Measurements from ENCODE around the gene KYNU.
"Not testable (repeated sequence)": the region's sequence is repeated elsewhere in the genome, so short reads cannot be mapped to it uniquely, and the experiment has no call there.

The KYNU gene

DNA sequence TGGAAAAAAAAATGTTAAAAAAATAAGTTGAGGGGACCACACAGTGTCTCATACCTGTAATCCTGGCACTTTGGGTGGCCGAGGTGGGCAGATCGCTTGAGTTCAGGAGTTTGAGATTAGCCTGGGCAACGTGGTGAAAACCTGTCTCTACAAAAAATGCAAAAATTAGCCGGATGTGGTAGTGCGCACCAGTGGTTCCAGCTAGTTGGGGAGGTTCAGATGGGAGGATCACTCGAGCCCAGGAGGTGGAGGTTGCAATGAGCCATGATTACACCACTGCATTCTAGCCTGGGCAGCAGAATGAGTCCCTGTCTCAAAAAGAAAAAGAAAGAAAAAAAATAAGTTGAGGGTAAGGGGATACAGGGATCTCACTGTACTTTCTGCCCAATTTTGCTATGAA lies 6.1 kb upstream of the KYNU start:
- no peak for DNase-seq (ENCODE audit: low read depth)

DNA sequence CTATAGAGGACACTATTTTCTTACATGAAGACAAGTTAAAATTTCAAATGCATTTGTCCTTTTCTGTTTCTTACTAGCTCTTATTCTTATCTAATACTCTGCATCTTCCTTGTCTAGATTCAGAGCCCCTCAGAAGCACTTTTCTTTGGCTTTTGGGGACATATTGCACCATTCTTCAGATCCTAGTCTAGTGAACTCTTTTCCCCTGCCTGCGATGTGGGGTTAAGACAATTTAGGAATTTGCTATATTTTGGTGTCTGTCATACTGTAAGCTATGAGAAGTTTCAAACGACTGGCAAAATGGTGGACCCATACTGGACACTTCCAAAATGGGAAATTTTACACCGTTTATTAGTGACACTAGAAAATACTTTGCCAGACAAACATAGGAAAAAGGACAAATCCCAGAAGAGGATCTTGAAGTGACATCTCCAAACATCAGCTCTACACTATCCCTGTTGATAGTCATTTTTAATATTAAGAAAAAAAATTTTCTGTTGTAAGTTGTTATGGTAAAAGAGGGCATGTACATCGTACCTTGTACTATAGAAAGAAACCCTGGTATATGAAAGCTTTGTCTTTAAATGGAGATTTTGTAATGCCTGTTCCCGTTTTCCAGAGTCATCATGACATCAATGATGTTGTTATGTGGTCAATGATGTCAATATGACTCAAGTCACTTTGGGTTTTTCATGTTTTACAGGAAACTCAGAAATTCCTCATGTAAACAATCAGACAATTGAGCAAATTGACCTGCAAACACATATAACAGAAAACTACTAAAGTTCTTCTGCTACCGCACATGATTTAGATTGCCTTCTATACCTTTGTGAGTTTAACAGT lies 4.4 kb upstream of the KYNU start:
- DNase-seq (ENCODE audit: low read depth): no peak

DNA sequence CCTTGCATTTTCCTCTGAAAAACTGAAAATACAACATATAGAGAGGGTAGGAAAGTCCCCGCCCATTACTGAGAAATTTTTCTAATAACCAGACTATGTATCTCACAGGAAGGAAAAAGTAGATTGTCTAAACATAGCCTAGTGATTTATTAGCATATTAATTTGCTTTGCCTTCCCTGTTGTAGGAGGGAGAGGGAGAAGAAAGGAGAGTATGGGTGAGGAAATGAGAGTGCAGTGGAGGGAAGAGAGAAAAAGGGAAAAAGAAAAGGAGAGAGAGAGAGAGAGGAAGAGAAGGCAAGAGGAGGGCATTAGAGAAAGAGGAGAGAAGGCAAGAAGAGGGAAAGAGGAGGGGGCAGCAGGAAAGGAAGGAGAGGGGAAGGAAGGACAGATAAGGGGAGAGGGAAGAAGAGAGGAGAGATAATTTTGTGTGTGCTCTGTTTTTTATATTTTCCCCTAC lies 3.6 kb upstream of the KYNU start:
- no peak for DNase-seq (ENCODE audit: low read depth)

DNA sequence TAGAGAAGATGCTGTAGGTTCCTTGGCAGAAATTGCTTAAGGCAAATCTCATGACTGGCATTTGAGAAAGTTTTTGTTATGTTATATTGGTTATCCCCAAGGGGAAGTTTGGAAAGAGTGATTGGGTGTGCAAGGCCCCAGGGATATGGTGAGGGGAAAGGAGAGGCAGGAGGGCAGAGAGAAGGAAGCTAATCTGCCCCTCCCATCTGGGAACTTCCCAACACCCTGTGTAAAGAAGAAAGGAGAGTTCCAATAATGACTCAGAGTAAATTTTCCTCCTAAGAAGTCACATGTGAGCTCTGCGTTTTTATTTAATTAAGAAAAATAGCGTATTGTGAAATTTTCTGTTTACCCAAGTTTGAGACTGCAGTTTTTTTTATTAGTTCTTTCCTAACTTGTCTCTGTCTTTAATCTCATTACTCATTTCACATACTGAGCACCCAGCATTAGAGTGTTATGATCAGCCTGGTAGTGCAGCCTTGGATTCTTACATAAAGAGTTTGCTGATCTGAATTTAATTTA lies 3.1 kb upstream of the KYNU start:
- DNase-seq (ENCODE audit: low read depth): no peak

DNA sequence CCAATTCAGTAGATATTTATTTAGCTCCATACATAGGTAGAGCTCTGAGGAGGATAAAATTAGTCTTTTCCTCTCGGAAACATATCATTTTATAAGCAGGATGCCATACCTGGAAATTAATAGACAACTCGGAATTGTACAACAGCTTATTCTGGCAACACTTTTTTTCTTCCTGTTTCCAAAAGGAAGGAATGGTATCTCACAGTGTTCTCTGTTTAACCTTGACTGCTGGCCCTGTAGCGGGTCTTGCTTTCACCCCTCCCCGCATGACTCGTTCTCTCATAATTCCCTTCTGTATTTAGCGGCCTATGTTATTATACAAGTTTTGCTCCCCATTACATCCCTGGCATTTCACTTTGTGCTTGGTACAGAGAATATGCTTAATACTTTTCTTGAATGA lies 2.5 kb upstream of the KYNU start:
- no peak for DNase-seq (ENCODE audit: low read depth)

DNA sequence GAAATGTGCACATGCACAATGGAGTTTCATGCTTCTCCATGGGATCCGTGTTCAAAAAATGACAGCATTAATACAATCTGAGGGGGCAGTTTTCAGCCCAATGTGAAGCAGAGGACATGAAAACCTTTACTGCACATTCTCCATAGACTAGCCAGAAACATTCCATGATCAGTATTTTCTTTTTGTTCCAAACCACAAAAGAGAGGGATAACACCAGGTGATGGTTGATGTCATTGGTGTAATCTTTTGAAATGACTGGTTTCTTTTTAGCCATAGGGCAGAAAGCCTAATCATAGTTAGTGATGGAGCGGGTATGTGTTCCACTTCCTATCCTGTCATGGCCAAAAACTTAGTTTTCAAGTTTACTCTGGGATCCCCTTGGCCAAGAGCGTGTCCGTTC lies 1.8 kb upstream of the KYNU start:
- no peak for DNase-seq (ENCODE audit: low read depth)

DNA sequence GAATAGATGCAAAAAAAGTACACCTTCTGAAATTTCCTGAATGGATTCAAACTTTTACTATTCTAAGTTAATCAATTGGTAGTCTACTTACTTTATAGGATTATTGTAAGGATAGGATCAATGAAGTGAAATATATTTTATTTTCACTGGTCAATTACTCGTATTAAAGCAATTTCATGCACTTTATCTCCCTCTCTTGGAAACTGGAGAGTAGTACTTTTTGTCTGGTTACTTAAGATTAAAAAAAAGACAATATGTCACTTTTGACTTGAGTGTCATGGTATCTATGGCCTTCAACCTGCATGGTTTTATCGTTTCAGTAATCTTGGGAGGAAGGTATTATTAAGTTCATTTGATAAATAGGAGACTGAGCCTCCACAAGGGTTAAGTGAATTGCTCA lies 1.0 kb upstream of the KYNU start:
- no peak for DNase-seq (ENCODE audit: low read depth)

DNA sequence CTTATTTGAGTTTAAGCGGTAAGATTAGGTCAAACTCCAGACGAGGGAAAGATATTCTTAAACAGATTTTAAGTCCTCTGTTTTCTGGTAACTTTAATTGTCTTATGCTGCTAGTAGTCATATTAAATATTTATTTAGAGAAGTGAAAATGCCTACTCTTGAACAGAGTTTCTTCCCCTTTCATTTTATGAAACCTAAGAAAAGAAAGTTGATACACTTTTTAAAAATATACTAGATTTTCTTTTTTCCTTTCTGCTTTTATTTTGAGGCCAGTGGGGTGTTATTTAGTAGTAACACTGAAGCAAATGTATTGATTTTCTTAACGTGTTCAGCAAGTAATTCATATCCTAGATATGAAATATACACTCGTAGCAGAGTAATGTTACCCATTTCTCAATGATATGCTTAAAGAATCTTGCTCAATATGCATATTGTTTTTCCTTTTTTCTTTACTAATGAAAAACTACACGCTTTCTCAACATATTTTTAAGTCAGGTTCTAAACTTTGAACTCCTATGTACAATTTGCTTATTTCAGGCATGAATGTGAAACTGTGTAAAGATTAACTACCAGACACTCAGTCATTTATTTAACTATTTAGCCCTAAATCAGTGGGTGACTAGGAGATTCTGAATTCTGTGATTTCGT lies 691 bp downstream of the KYNU start:
- DNase-seq (ENCODE audit: low read depth): no peak

DNA sequence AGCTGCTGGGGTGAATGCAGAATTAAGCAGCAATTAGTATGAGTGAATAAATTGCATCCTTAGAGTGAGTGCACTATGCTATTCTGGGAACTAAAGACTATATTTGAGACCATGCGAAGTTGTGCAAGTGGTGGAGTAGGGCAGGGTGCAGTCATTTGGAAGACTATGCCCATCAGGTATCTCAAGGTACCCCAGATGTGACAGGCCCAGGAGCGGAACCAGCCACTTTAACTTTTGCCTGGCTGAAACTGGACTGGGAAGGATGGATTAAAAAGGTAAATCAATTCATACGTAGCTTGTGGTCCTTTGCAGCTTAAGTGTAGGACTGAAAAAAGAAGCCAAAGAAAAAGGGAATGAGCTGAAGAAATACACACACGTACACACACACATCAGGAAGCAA lies 1.7 kb downstream of the KYNU start:
- DNase-seq (ENCODE audit: low read depth): no peak

DNA sequence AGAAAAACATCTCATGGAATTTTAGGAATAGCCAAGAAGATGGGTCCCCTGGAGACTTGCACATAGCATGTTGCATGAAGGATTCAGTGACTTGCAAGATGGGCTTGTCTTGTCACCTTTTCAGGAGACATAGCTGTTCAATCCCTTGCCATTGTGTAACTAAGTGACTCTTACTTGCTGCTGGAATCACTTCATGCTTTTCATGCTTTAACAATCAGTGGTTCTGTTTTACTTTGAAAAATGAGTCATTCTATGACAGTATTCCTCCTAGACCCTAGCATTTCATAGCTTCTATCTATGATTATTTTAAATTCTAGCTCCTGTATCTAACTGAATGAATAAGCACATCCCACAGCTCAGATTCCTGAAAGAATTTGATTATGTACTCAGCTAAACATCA lies 2.8 kb downstream of the KYNU start:
- no peak for DNase-seq (ENCODE audit: low read depth)

DNA sequence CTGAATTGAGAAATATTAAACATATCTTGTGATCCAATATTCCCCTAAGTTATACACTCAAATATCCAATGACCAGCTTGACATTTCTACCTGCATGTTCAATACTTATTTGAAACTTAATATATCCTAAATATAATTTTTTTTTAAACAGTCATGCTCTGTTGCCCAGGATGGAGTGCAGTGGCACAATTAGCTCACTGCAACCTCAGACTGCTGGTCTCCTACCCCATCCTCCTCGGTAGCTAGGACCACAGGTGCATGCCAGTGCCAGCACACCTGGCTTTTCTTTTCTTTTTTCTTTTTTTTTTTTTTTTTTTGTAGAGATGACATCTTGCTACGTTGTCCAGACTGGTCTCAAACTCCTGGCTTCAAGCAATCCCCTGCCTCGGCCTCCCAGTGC lies 4.2 kb downstream of the KYNU start:
- no peak for DNase-seq (ENCODE audit: low read depth)

DNA sequence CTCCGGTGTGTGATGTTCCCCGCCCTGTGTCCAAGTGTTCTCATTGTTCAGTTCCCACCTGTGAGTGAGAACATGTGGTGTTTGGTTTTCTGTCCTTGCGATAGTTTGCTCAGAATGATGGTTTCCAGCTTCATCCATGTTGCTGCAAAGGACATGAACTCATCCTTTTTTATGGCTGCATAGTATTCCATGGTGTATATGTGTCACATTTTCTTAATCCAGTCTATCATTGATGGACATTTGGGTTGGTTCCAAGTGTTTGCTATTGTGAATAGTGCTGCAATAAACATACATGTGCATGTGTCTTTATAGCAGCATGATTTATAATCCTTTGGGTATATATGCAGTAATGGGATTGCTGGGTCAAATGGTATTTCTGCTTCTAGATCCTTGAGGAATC lies 5.0 kb downstream of the KYNU start:
- not testable (repeated sequence) for DNase-seq (ENCODE audit: low read depth)

DNA sequence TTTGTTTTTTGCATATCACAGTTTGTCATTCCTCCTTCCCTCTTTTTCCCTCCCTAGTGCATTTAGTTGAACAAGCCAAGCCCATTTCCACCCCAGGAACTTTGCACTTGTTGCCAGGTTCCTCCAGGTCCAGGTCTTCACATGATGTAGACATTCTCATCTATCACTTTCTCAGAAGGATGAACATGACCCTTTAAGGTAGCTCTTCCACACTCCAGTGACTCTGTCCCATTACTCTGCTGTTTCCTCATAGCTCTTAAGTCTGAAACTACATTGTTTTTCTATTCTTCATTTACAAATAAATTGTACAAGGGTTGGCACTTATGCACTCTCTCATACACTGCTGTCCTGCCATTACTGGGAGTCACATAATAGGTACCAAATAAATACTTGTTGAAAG lies 6.1 kb downstream of the KYNU start:
- no peak for DNase-seq (ENCODE audit: low read depth)

DNA sequence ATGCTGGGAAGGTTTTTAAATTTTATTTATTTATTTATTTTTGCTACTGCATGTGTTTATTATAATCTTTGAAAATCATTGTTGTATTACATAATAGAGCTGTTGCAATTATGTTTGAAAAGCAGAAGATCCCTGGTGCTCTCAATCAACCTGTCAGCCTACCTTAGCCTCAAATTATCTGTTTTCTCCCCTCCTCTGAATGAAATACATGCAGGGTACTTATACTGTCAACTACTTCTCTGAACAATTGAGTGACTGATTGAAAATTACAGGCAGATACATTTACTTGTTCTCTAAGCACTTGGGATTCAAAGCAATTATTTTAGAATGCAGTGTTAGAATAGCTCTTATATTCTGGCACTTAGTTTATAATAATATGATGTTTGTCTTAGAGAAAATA lies 8.1 kb downstream of the KYNU start:
- no peak for DNase-seq (ENCODE audit: low read depth)

DNA sequence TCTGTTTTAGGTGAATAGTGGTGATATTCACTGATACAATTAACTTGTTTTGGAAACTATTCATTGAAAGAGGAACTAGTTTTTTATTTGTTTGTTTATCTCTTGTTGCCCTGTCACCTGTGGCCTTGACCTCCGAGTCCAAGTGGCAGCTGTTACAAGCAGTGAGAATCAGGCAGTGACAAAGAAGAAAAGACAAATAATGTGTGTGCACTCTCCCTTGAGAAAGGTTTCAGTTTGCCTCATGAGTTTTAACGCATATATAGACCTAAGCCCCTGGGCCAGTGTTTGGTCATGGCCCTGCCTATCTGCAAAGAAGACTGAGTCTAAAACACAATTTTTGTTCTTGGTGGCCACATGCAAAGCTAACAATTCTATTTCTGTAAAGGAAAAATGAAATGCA lies 15.3 kb downstream of the KYNU start:
- DNase-seq (ENCODE audit: low read depth): no peak

DNA sequence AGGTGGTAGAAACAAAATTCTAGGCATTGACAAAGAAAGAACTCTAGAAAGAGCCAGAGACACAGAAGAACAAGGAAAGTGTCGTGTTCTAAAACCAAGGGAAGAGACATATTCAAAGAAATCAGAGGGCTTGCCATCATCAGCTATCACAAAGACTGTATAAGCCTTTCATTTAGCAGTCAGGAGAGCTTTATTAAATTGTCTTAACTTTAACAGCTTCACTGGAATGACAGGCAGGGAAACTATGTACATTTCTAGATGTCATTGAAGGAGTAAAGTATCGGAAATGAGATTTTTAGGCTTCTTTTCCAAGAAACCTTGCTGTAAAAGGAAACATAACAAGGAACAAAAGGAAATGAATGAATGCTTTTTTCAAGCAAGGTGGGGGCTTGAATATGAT lies 15.8 kb downstream of the KYNU start:
- no peak for DNase-seq (ENCODE audit: low read depth)

DNA sequence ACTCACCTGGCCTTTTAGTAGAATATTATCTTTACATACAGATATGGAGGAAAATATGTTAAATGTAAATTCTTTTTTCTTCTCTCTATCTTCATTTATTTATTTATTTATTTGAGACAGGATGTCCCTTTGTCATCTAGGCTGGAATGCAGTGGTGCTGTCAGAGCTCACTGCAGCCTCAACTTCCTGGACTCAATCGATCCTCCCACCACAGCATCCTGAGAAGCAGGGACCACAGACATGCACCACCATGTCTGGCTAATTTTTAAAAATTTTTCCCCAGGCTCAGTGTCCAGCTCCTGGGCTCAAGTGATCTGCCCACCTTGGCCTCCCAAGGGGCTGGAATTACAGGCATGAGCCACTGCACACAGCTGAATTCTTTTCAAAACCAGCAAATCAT lies 20.3 kb downstream of the KYNU start:
- no peak for DNase-seq (ENCODE audit: low read depth)

DNA sequence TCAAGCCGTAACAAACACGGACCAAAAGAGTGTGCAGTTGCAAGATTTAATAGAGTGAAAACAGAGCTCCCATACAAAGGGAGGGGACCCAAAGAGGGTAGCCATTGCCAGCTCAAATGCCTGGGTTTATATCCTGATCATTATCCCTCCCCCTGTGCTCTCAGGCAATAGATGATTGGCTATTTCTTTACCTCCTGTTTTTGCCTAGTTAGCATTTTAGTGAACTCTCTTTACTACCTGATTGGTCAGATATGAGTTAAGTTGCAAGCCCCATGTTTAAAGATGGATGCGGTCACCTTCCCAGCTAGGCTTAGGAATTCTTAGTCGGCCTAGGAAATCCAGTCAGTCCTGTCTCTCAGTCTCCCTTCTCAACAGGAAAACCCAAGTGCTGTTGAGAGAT lies 22.9 kb downstream of the KYNU start:
- not testable (repeated sequence) for DNase-seq (ENCODE audit: low read depth)

DNA sequence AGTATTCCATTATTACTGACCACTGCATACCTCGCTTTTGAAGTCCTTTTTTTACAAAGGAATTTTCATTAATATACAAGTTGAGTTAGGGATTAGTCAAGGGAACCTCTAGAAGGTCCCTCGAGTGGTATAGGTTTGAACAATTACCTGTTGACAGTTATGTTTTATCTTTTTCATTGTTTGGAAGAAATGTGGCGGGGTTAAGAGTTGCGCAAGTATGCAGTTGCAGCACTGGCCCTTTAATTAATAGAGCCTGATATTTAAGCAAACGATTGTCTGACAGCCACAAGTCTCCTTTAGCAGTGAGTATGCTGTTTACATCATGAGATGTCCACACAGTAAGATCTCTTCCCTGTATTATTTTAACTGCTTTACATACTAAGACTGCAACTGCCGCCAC lies 24.3 kb downstream of the KYNU start:
- no peak for DNase-seq (ENCODE audit: low read depth)

DNA sequence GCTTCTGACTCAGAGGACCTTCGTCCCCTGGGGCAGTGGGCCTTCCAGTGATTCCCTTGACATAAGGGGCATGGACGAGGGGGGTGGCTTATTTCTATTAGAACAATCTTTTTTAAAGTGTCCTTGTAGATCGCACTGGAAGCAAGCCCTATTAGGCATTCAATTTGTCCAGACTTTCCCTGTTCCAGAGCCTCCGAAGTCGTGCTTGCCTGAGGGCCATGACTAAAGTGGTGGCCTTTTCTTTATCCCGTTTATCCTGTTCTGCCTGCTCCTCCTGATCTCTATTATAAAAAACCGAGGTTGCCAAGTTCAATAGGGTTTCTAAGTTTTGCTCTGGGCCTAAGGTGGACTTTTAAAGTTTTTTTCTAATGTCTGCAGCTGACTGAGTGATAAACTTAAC lies 26.3 kb downstream of the KYNU start:
- DNase-seq (ENCODE audit: low read depth): not testable (repeated sequence)

DNA sequence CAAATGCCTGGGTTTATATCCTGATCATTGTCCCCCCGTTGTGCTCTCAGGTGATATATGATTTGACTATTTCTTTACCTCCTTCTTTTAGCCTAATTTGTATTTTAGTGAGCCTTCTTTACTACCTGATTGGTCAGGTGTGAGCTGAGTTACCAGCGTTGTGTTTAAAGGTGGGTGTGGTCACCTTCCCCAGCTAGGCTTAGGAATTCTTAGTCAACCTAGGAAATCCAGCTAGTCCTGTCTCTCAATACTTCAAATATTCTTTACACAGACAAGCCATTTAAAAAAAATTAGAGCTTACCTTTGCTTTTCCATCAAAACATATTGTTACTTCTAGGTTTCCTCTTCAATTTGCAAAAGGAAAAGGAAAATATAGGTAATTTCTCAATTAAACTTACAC lies 30.2 kb downstream of the KYNU start:
- DNase-seq (ENCODE audit: low read depth): no peak

DNA sequence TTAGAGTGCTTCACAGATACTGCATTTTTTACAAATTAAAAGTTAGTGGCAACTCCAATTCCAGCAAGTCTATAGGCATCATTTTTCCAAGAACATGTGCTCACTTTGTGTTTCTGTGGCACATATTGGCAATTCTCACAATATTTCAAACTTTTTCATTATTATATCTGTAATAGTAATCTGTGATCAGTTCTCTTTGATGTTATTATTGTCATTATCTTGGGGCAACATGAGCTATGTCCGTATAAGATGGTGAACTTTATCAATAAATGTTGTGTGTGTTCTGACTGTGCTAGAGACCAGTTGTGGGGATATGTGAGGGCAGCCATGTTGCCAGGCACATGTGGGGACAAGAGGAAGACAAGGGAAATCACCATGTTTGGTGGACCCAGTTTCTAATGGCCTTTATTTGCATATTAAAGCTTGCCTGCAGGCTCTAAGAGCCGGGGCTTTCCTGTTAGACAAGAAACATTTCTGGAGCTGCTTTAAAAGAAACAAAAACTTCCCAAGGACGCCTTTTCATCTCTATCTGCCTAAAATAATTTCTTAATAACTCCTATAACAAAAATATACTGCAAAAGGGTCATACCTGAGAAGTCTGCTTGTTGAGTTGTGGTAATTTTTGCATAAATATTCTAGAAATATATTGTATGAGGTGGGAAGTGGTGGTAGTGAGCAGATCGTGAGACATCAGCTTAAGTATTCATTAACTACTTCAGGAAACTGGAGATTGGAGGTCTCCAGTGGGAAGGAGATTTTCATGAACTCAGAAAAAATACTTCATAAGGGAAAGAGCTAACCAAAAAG lies 37.2 kb downstream of the KYNU start:
- no peak for DNase-seq (ENCODE audit: low read depth)

DNA sequence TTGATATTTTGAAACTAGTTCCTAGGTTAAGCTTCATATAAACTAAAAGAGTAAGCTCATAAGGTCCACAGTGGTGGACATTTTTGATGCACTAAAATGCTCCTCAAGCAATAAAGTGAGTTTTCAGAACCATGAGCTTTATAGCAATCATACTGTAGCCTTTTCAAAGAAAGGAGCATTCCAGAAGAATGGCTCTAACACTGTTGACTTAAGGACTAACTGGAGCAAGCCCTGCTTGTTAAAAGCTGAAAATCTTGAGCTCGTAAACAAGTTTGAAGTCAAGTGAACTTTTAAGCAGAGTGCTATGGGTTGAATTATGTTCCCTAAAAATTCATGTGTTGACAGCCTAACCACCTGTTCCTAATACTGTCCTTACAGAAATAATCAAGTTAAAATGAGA lies 38.0 kb downstream of the KYNU start:
- DNase-seq (ENCODE audit: low read depth): no peak
